ENCODE measurements around the gene S1PR2.

S1PR2 gene, protein sequence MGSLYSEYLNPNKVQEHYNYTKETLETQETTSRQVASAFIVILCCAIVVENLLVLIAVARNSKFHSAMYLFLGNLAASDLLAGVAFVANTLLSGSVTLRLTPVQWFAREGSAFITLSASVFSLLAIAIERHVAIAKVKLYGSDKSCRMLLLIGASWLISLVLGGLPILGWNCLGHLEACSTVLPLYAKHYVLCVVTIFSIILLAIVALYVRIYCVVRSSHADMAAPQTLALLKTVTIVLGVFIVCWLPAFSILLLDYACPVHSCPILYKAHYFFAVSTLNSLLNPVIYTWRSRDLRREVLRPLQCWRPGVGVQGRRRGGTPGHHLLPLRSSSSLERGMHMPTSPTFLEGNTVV

DNA sequence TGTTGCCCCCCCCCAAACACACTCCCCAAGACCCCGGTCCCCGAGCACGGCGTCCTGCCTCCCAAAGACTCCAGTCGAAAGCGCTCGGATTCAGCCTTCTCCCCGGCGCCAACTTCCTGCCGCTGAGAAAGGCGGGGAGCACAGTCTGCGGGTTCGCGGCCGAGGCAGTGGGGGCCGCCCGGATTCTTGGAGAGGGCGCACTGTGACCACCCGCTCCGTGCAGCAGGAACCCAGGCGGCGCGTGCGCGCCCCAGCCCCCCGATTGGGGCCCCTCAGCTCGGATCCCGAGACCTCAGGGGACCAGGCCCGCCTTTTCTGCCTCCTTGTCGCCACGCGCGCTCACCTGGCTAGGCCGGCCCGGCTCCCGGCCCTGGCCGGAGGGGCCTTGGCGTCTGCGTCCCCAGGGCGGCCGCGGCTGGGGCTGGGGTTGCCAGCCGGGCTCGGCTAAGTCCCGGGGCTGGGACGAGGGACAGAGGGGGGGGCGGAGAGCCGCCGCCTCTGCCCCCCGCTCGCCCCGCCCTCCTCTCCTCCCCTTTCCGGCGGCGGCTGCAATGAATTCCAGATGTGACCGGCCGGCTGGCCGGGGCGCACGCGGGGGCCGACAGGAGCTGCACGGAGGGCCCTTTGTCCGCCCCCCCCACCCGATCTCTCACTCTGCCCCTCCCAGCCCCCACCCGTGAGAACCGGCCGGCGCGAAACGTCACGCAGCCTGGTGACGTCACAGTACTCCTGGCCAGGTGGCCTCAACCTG lies at the start of gene S1PR2:
Gene S1PR2 (minus strand): TSS at position 471 of the 751 bp plus-strand sequence. CDS start 6,426 bp downstream, outside the sequence.
- DNase-seq (ENCODE audit: low spot score) = peak; percentile 96

DNA sequence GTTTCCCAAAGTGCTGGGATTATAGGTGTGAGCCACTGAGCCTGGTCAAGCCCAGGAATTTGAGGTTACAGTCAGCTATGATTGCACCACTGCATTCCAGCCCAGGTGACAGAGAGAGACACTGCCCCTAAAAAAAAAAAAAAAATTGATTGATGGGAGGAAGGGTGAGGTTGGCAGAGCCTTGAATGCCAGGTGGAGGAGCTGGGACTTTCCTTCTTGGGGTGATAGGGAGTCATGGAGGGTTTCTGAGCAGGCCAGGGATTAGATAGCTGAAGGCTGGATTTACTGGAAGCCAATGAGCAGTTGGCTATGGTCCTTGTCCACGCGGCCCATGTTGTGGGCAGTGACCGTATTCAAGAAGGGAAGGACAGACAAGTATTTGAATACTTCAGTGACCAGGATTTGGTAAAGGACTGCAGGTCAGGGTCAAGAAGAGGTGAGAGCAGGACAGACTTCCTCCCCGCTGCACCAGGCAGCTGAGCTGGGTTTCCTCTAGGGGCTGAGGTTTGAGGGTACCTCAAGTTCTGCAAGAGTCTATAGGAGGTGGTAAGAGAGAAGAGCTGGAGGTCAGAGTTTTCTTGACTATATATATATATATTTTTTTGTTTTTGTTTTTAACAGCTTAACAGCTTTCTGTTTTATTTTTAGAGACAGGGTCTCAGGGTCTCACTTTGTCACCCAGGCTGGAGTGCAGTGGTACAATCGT lies 48.8 kb upstream of the S1PR2 start:
- no peak for DNase-seq (ENCODE audit: low spot score)

DNA sequence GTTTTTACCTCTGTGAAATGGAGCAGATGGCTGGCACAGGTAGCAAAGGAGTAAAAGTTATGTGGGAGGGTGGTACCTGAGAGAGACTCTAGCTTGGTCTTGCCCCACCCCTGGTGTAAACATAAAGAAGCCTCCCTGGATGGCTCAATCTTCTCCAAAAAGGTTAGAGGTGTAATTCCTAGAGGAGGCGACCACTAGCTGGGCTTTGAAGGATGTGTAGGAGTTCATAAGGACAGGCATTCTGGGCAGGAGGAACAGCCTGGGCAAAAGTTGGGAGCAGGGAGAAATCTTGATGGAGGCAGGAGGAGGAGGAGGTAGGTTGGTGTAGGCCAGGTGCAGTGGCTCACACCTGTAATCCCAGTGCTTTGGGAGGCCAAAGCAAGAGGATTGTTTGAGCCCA lies 47.8 kb upstream of the S1PR2 start:
- DNase-seq (ENCODE audit: low spot score) = no peak

DNA sequence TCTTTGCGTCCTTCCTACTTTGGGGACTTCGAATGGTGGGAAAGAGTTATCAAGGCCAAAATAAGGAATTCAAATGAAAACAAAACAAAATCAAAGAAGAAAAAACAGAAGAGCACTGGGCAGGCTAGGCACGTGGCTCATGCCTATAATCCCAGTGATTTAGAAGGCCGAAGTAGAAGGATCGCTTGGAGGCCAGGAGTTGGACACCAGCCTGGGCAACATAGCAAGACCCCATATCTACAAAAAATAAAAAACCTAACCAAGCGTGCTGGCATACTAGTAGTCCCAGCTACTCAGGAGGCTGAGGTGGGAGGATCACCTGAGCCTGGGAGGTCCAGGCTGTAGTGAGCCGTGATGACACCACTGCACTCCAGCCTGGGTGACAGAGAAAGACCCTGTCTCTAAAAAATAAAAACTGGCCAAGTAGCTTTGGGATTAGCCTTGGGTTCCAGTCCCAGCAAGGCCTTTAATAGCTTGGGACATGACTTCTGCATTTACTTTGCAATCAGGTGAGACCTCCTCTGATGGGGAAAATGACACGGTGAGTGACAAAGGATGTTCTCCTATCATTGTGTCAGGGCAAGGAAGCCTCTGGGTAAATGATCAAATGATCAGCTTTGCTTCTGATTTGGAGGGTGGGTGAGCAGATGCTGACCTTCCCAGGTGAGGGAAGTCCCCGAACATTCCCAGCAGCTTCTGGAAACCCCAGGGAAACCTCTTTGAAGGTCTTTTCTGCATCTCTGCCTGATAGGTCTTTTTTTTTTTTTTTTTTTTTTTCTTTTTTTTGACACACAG lies 46.9 kb upstream of the S1PR2 start:
- DNase-seq (ENCODE audit: low spot score) = no peak

DNA sequence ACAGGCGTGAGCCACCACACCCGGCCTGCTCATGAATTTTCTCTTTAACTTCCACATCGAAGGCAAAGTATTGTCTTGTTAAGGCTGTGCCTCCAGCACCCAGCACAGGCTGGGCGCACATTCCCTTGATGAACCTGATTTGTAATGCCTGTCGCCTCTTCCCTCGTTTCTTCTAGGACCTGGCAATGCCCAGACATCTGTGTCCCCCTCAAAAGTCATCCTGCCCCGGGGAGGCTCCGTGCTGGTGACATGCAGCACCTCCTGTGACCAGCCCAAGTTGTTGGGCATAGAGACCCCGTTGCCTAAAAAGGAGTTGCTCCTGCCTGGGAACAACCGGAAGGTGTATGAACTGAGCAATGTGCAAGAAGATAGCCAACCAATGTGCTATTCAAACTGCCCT lies 43.5 kb upstream of the S1PR2 start:
- no peak for DNase-seq (ENCODE audit: low spot score)

DNA sequence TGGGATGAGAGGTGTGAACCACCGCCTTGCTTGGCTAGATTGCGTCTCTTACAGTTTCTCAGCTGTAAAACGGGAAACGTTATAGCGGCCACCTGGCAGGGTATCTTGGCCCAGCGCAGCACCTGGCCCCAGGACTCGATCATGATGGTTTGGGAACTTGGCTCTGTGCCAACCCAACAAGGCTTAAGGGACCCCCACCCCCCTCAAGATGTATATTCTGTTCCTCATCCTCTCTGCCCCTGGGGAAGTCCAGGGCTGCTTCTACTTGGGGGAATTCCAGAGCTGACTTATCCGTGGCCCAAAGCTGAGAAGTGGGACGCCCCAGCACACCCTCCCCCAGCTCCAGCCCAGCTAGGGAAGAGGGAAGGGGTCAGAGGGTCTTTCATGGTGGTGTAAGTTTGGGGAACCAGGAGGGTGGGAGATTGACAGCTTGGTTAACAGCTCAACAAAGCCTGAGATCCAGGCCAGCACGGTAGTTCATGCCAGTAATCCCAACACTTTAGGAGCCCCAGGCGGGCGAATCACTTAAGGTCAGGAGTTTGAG lies 40.5 kb upstream of the S1PR2 start:
- DNase-seq (ENCODE audit: low spot score) = no peak

DNA sequence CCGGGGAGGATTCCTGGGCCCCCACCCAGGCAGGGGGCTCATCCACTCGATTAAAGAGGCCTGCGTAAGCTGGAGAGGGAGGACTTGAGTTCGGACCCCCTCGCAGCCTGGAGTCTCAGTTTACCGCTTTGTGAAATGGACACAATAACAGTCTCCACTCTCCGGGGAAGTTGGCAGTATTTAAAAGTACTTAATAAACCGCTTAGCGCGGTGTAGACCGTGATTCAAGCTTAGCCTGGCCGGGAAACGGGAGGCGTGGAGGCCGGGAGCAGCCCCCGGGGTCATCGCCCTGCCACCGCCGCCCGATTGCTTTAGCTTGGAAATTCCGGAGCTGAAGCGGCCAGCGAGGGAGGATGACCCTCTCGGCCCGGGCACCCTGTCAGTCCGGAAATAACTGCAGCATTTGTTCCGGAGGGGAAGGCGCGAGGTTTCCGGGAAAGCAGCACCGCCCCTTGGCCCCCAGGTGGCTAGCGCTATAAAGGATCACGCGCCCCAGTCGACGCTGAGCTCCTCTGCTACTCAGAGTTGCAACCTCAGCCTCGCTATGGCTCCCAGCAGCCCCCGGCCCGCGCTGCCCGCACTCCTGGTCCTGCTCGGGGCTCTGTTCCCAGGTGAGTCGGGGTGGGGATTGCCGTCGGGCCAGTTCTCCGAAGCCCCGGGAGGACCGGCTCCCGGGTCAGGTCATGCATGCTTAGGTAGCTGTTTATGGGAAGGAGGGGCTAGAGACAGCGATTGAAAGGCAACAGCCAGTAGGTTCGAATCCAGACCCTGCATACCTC lies 39.7 kb upstream of the S1PR2 start, which contains the start of gene ICAM1:
Gene ICAM1 (plus strand): TSS at position 505 of the 779 bp plus-strand sequence. CDS start 40 bp downstream, at position 545.
- DNase-seq (ENCODE audit: low spot score) = peak; percentile 78

DNA sequence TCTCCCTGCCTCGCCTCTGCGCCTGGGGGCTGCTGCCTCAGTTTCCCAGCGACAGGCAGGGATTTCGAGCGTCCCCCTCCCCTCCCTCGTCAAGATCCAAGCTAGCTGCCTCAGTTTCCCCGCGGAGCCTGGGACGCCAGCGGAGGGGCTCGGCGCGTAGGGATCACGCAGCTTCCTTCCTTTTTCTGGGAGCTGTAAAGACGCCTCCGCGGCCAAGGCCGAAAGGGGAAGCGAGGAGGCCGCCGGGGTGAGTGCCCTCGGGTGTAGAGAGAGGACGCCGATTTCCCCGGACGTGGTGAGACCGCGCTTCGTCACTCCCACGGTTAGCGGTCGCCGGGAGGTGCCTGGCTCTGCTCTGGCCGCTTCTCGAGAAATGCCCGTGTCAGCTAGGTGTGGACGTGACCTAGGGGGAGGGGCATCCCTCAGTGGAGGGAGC lies 39.1 kb upstream of the S1PR2 start:
- peak; percentile 41 for DNase-seq (ENCODE audit: low spot score)

DNA sequence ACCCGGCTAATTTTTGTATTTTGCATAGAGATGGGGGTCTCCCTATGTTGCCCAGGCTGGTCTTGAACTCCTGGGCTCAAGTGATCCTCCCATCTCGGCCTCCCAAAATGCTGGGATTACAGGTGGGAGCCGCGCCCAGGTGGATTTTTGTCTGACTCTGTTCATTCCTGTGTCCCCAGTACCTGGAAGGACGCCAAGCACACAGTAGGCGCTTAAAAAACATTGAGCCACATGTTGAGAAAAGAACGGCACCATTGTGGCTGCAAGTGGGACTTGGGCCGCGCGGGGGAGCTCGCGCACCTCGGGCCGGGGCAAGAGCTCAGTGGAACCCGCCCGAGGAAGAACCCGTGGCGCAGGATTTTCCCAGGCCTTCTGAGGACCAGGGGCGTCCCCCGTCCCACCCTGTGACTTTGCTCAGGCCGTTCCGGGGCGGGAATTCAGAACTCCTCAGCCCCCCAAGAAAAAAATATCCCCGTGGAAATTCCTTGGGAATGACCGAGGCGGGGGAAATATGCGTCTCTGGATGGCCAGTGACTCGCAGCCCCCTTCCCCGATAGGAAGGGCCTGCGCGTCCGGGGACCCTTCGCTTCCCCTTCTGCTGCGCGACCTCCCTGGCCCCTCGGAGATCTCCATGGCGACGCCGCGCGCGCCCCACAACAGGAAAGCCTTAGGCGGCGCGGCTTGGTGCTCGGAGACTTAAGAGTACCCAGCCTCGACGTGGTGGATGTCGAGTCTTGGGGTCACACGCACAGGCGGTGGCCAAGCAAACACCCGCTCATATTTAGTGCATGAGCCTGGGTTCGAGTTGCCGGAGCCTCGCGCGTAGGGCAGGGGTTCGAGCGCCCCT lies 38.4 kb upstream of the S1PR2 start:
- peak; percentile 92 for DNase-seq (ENCODE audit: low spot score)

DNA sequence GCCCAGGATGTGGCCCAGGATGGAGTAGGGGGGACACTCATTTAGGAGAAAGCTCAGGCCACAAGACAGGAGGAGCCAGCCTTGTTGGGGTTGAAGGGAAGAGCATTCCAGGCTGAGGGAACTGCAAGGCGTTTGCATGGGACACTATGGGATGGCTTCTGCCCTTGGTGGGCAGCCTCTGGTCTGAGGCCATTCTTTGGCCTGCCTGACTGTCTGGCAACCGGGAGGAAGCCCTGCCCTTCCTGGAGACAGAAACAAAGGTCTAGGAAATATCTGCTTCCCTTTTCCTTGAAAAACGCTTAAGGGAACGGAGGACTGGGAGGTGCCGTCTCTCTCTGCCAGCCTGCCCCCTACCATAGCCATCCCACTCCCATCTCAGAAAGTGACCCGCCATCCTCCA lies 36.9 kb upstream of the S1PR2 start:
- DNase-seq (ENCODE audit: low spot score) = no peak

DNA sequence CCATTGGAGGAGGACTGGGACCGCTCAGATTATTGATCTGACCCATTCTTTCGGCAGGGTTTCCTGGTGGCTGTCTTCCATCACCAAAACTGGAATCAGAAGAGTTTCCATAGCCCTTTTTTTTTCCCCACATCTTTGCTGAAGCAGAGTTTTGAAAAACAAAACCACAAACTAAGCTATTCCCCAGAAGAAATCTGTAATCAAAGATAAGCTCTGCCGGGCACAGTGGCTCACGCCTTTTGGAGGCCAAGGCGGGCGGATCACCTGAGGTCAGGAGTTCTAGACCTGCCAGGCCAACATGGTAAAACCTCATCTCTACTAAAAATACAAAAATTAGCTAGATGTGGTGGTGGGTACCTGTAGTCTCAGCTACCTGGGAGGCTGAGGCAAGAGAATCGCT lies 35.6 kb upstream of the S1PR2 start:
- no peak for DNase-seq (ENCODE audit: low spot score)

DNA sequence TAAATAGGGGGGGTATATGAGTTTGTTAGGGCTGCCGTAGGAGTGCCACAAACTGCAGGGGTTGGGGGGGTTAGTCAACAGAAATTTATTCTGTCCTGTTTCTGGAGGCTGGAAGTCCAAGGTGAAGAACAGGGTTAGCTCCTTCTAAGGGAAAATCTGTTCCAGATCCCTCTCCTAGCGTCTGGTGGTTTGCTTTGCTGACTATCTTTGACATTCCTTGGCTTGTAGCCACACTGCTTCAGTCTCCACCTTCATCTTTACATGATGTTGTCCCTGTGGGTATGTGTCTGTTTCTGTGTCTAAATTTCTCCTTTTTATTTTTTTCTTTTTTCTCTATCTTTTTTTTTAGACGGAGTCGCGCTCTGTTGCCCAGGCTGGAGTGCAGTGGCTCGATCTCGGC lies 31.6 kb upstream of the S1PR2 start:
- no peak for DNase-seq (ENCODE audit: low spot score)

DNA sequence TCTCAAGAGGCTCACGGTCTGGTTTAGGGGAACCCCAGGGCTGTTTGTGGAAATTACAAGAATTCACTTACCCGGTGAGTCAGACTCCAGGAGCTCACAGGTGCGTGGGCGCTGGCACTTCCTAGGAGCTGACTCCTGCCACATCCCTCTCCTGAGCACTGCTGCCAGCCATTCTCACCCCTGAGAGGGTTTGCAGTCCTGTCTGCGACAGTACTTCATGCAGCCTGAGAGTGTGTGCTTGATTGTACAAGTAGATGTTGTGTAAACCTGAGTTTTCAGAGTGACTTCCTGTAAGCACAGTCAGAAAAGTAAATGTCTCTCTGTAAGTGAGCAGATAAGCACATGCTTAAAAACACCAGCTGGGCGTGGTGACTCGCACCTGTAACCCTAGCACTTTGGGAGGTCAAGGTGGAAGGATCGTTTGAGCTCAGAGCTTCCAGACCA lies 29.0 kb upstream of the S1PR2 start:
- DNase-seq (ENCODE audit: low spot score) = no peak

DNA sequence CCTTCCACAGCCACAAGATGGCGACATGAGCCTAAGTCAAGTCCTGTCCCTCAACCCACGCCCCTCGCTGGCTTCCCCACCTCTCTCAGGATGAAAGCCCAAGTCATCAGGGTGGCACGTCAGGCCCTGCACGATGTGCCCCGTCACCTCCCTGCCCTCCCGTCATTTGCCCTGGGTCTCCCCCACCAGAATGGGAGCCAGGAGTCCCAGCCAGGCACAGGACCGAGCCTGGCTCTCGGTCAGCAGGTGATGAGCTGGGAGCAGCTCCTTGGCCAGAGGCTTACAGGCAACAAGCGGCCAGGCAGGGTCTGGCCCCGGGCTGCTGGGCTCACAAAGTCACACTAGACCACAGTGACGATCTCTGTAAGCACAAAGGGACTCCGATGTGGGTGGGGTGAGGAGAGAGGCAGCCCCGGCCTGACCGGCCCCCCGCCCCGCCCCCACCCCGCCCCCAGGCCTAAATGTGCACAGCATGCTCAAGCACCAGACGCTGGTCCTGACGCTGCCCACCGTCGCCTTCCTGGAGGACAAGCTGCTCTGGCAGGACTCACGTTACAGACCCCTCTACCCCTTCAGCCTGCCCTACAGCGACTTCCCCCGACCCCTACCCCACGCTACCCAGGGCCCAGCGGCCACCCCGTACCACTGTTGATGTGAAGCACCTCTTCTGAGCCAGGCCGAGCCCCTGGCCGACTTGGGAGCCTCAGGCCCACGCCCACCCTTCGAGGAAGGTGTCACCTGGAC lies 28.2 kb upstream of the S1PR2 start:
- DNase-seq (ENCODE audit: low spot score) = peak; percentile 83

DNA sequence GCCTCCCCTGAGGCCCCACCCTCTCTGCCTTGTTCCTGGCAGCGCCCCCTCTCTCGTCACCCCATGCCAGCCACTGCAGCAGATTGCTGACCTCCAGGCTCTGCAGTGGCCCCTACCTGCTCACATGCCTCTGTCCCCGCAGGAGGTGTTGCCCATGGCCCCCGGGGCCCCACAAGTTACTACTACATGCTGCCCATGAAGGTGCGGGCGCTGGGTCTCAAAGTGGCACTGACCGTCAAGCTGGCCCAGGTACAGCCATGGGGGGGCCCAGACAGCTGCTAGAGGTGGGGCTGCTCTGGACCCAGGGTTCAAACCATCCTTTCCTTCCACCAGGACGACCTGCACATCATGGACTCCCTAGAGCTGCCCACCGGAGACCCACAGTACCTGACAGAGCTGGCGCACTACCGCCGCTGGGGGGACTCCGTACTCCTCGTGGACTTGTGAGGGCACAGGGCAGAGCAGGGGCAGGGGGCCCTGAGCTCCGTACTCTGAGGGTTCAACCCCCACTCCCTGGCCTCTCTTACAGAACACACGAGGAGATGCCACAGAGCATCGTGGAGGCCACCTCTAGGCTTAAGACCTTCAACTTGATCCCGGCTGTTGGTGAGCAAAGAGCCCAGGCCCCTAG lies 27.1 kb upstream of the S1PR2 start:
- no peak for DNase-seq (ENCODE audit: low spot score)

DNA sequence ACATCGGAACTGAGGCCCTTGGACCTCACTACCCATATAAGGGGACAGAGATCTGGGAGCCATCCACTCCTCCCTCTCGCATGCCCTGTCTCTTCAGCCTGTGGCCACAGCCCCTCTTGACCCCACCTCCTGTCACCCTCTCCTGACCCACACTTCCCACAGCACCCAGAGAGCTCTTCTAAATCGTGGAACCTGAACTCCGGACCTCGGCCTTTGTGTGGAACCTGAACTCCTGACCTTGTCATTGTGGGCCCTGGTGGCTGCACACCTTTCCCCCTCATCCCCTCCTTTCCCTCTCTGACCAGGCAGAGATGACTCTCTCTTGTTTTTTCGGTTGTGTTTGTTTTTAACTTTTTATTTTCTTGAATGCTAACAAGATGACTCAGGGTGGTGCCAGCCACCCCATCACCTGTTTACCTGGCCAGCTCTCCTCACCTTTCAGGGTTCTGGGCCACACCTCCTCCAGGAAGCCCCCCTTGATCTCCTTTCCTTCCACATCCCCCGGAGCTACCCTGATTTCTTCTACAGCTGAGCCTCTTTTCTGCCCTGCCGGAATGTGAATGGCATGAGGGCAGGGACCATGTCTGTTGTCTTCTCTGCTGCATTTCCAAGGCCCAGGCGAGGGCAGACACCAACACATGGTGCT lies 26.0 kb upstream of the S1PR2 start:
- DNase-seq (ENCODE audit: low spot score) = no peak

DNA sequence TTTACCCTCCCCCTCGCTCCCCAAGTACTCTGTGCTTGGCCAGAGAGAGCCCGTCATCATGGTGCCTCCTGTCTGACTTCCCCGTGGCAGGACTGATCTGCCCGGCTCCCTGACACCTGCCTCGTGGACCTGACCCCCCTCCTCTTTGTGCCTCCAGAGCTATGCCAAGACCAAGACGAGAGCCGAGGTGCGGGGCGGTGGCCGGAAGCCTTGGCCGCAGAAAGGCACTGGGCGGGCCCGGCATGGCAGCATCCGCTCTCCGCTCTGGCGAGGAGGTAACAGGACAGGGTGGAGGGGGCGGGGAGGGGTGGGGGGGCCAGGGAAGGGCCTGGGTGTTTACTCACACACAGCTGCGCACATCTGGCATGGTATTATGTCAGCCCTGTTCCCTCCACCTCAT lies 25.4 kb upstream of the S1PR2 start:
- no peak for DNase-seq (ENCODE audit: low spot score)

DNA sequence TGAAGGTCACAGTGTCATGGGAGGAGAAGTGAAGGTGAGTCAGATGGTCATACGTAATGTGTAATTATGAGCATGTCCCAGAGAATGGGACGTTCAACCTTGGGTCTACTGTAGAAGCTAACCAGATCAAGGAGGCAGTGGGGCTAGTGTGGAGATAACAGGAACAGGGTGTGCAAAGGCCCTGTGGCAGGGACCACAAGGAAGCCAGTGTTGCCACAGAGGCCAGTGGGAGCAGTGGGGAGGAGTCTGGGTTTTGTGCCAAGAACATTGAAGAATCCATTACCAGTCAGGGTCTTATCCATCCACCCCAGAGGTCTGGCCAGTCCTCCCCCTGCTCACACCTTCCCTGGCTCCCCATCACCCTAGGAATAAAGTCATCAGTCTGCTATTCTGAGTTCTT lies 24.2 kb upstream of the S1PR2 start:
- no peak for DNase-seq (ENCODE audit: low spot score)
